Panc1 (cell line): ENCODE data around the gene MS4A1. TPM values are rescaled to one million over a fixed set of nuclear protein-coding genes. Genes with fewer than 3 reads are reported as not detected.

Experiments
- ATAC-seq: fragments of 200-7000 bp; cut with Tn5 transposase; 2 replicates; pipeline ENCODE4 v1.9.1; 2020; ENCODE audit warnings: mild to moderate bottlenecking, moderate library complexity
- Bru-seq: library from RNA; stranded (reverse); fragments of 400-500 nt; gene quantifications from one replicate; lab custom pipeline; 2021; lab: Mats Ljungman, UMichigan
- BruChase-seq, 2 experiments: library from RNA; stranded (reverse); fragments of 400-500 nt; gene quantifications; one replicate each; lab custom pipeline; 2021; lab: Mats Ljungman, UMichigan
- BruUV-seq: library from RNA; stranded (reverse); fragments of 400-500 nt; replicated peaks from 2 replicates; lab custom pipeline; 2021; lab: Mats Ljungman, UMichigan
- CTCF ChIA-PET: fragments of 300-600 bp; sonication (Branson Sonifier 250); formaldehyde crosslinking; loops from one replicate; lab custom pipeline; 2022; ENCODE audit warnings: antibody characterized with exemption; lab: Charles Lee
- POLR2A ChIA-PET: fragments of 300-600 bp; sonication (Branson Sonifier 250); formaldehyde crosslinking; loops from one replicate; lab custom pipeline; 2022; ENCODE audit warnings: antibody characterized with exemption; lab: Charles Lee
- DNase-seq: peaks from one replicate; pipeline ENCODE4 v3.0.0-alpha.2; 2010; ENCODE audit warnings: low read depth, low spot score
- H3K27ac ChIP-seq: 2 replicates; pipeline ENCODE4 v1.5.1; 2011; ENCODE audit warnings: mild to moderate bottlenecking, low read length, inconsistent platforms
- H3K27me3 ChIP-seq: fragments of 200-500 bp; sonication (Bioruptor generic); 2 replicates; pipeline ENCODE4 v1.6.0; 2014; ENCODE audit warnings: low read length, inconsistent platforms; ENCODE audit not compliant: control insufficient read depth, insufficient read depth
- H3K36me3 ChIP-seq: fragments of 200-500 bp; sonication (Bioruptor generic); 2 replicates; pipeline ENCODE4 v1.5.1; 2014; ENCODE audit warnings: inconsistent platforms, mild to moderate bottlenecking, low read length, moderate library complexity; ENCODE audit not compliant: control insufficient read depth, insufficient read depth
- H3K4me1 ChIP-seq: 2 replicates; pipeline ENCODE4 v1.5.1; 2011; ENCODE audit warnings: inconsistent platforms, mild to moderate bottlenecking, low read length, moderate library complexity; ENCODE audit not compliant: control insufficient read depth, insufficient read depth
- H3K4me3 ChIP-seq, 2 experiments: 2 replicates each; pipeline ENCODE4 v1.5.1; 2011 to 2012; ENCODE audit warnings: low read depth in 2 of 2, low read length in 2 of 2, mild to moderate bottlenecking in 2 of 2, inconsistent platforms in 1 of 2, moderate library complexity in 1 of 2
- H3K9me3 ChIP-seq: fragments of 200-500 bp; sonication (Bioruptor generic); 2 replicates; pipeline ENCODE4 v1.5.1; 2014; ENCODE audit warnings: low read depth, mild to moderate bottlenecking, inconsistent platforms, low read length, moderate library complexity; ENCODE audit not compliant: control insufficient read depth, insufficient read depth
- CTCF ChIP-seq: fragments of 450-650 bp; IDR thresholded peaks from 2 replicates; pipeline ENCODE4 v1.5.1; 2017; ENCODE audit warnings: mild to moderate bottlenecking
- POLR2AphosphoS5 ChIP-seq: IDR thresholded peaks from 2 replicates; pipeline ENCODE4 v1.6.1; 2012; ENCODE audit warnings: mild to moderate bottlenecking, low read depth, low read length, moderate library complexity
- REST ChIP-seq, 2 experiments: IDR thresholded peaks; 2 replicates each; pipeline ENCODE4 v1.6.1; 2011 to 2012; ENCODE audit warnings: low read depth in 2 of 2, control low read depth in 1 of 2, low read length in 1 of 2, mild to moderate bottlenecking in 1 of 2, moderate library complexity in 1 of 2; ENCODE audit not compliant: insufficient read depth in 1 of 2
- SIN3A ChIP-seq: IDR thresholded peaks from 2 replicates; pipeline ENCODE4 v1.6.1; 2012; ENCODE audit warnings: low read depth, mild to moderate bottlenecking, low read length, moderate library complexity, borderline replicate concordance; ENCODE audit not compliant: insufficient read depth
- TCF7L2 ChIP-seq: IDR thresholded peaks from 2 replicates; pipeline ENCODE4 v1.6.1; 2011; ENCODE audit warnings: mild to moderate bottlenecking, low read depth, low read length, inconsistent platforms
- in situ Hi-C: cut with HindIII; loops from 2 replicates; pipeline ENCODE4 v1.10.0; 2016; ENCODE audit warnings: low sequenced_read_pairs, low pct_unique_long_range_greater_than_20kb
- intact Hi-C: fragments of 100-400 bp; cut with micrococcal nuclease; formaldehyde crosslinking; loops from one replicate; pipeline ENCODE4 v1.10.0; 2022; ENCODE audit not compliant: unreplicated experiment
- long read RNA-seq: library from polyadenylated mRNA; unstranded; transcript quantifications from one replicate; pipeline ENCODE4 v2.0.0, GENCODE V29; 2021; ENCODE audit not compliant: unreplicated experiment
- polyA plus RNA-seq: library from polyadenylated mRNA; unstranded; fragments of >200 nt; gene quantifications from one replicate; pipeline ENCODE4 v1.2.1, GENCODE V29; 2012; ENCODE audit warnings: missing spikeins; ENCODE audit not compliant: insufficient read length
- total RNA-seq: library from RNA; stranded (reverse); gene quantifications from one replicate; pipeline ENCODE4 v1.2.1, GENCODE V29; 2021; ENCODE audit not compliant: unreplicated experiment

MS4A1 gene
- total RNA-seq: 0.59 TPM
- not detected for polyA plus RNA-seq
- Bru-seq, nascent RNA: percentile 19 among the genes with signal in this experiment
- BruChase-seq, experiment 1, labeled RNA remaining after a 2-hour chase: percentile 27 among the genes with signal in this experiment
- BruChase-seq, experiment 2, labeled RNA remaining after a 6-hour chase: percentile 36 among the genes with signal in this experiment
- long read RNA-seq: 0 reads

- Histone ChIP-seq H3K4me3 (no peak within 1 kb of the TSS), H3K36me3 (no peaks in the 10 kb centered on the region), H3K4me1 (no peaks in the 10 kb centered on the region), H3K27me3 (no peaks in the 10 kb centered on the region), H3K27ac (no peak within 1 kb of the TSS), H3K9me3 (no peaks in the 10 kb centered on the region)
- no peak for ATAC-seq
- no TSS peak for BruUV-seq
- no peak for TF ChIP-seq POLR2AphosphoS5
- TF ChIP-seq REST (IDR thresholded peaks at IDR 0.05; ENCODE audit: insufficient read depth in 1 of 2, low read depth in 2 of 2, low read length in 1 of 2): no peak
- TF ChIP-seq SIN3A: no peak
- TF ChIP-seq CTCF: no peak
- no peak for TF ChIP-seq TCF7L2
- ChIA-PET CTCF (no interaction called here), POLR2A (no interaction called here)
- intact Hi-C loops: no loop called here
- no peak for DNase-seq
- in situ Hi-C loops: no loop called here
Observed at GRCh38 chr11:60455531-60456042, at the start of gene MS4A1. MS4A1 (plus strand) TSS chr11:60455847; CDS start chr11:60462375, 6,528 bp downstream.

- in situ Hi-C loops: no loop called here
- no peaks in the 10 kb centered on the region for H3K4me1 ChIP-seq
- no peaks in the 10 kb centered on the region for H3K36me3 ChIP-seq
- TF ChIP-seq REST (IDR thresholded peaks at IDR 0.05; ENCODE audit: insufficient read depth in 1 of 2, low read depth in 2 of 2, low read length in 1 of 2) (no peak), TCF7L2 (no peak), CTCF (no peak), POLR2AphosphoS5 (no peak)
- H3K9me3 ChIP-seq: no peaks in the 10 kb centered on the region
- H3K27ac ChIP-seq: no peak overlapping the region
- H3K27me3 ChIP-seq: no peaks in the 10 kb centered on the region
- DNase-seq: no peak
- CTCF ChIA-PET: no interaction called here
- no peak for ATAC-seq
- POLR2A ChIA-PET: no interaction called here
- no TSS peak for BruUV-seq
- H3K4me3 ChIP-seq: no peak overlapping the region
- intact Hi-C loops: no loop called here
Observed at GRCh38 chr11:60420015-60420414, 35.6 kb upstream of the MS4A1 start.
